ENCODE data around the gene BPGM.

The BPGM gene

GRCh38 chr7:134646425-134647305 is at the start of gene BPGM:
BPGM (plus strand) TSS chr7:134646853; CDS start chr7:134661508, 14,655 bp downstream.
- peak within 1 kb of the TSS; percentile 75 to 77 for H3K4me3 ChIP-seq (replicated peaks in 1 of 2; ENCODE audit: low read depth in 2 of 2, low read length in 2 of 2)
- DNase-seq (ENCODE audit: low read depth in 2 of 2): peak; percentile 100
- peak; percentile 12 for TF ChIP-seq CTCF (IDR thresholded peaks at IDR 0.05; ENCODE audit: low read depth, low read length)

DNA sequence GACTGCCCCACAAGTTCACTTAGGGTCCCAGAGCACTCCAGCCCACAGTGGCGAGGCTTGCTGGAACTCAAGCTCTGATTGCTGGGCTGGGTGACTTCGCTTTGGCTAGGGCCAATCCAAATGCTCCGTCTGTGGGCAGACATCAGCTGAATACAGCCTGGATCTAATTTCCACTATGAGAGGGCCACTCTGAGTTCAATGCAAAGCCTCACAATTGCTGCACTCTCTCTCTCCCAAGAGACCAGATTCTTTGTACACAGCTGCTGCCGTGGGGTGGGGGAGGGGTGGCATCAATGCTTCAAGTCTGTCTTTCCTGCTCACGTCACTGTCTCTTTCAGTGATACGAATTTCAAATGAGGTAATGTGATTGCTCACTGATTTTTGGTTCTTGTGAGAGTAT is 47.3 kb upstream of the BPGM start:
- no peak for TF ChIP-seq CTCF (IDR thresholded peaks at IDR 0.05; ENCODE audit: low read depth, low read length)

DNA sequence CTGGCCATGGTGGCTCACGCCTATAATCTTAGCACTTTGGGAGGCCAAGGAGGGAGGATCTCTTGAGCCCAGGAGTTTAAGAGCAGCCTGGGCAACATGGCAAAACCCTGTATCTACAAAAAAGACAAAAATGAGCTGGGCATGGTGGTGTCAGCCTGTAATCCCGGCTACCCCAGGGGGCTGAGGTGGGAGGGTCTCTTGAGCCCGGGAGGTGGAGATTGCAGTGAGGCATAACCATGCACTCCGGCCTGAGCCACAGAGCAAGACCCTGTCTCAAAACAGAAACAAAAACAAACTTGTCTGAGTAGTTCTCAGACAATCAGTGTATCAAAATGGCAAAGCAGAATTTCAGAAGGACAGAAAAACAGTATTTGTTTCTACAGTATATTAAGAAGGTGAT is 45.2 kb upstream of the BPGM start:
- no peak overlapping the region for H3K4me3 ChIP-seq (replicated peaks in 1 of 2; ENCODE audit: low read depth in 2 of 2, low read length in 2 of 2)
- no peak for DNase-seq (ENCODE audit: low read depth in 2 of 2)
- TF ChIP-seq CTCF (IDR thresholded peaks at IDR 0.05; ENCODE audit: low read depth, low read length): no peak

More for the DNA sequence above, 47.3 kb upstream of the BPGM start:
- peak in 1 of 2 donors; percentile 53 for DNase-seq (ENCODE audit: low read depth in 2 of 2)
- H3K4me3 ChIP-seq (replicated peaks in 1 of 2; ENCODE audit: low read depth in 2 of 2, low read length in 2 of 2): no peak overlapping the region

- peak; percentile 28 to 57 for DNase-seq (ENCODE audit: low read depth in 2 of 2)
- no peak overlapping the region for H3K4me3 ChIP-seq (replicated peaks in 1 of 2; ENCODE audit: low read depth in 2 of 2, low read length in 2 of 2)
- no peak for TF ChIP-seq CTCF (IDR thresholded peaks at IDR 0.05; ENCODE audit: low read depth, low read length)
These were observed 43.7 kb upstream of the BPGM start for GRCh38 chr7:134602881-134603451.

GRCh38 chr7:134605978-134606923 is 40.4 kb upstream of the BPGM start:
- peak; percentile 89 for TF ChIP-seq CTCF (IDR thresholded peaks at IDR 0.05; ENCODE audit: low read depth, low read length)
- no peak overlapping the region for H3K4me3 ChIP-seq (replicated peaks in 1 of 2; ENCODE audit: low read depth in 2 of 2, low read length in 2 of 2)
- peak; percentile 78 to 80 for DNase-seq (ENCODE audit: low read depth in 2 of 2)

- no peak for TF ChIP-seq CTCF (IDR thresholded peaks at IDR 0.05; ENCODE audit: low read depth, low read length)
- DNase-seq (ENCODE audit: low read depth in 2 of 2): no peak
These were observed 35.0 kb upstream of the BPGM start for GRCh38 chr7:134611611-134612151.

More at GRCh38 chr7:134611611-134612151, 35.0 kb upstream of the BPGM start:
- H3K4me3 ChIP-seq (replicated peaks in 1 of 2; ENCODE audit: low read depth in 2 of 2, low read length in 2 of 2): no peak overlapping the region
